Uterus (tissue), 2 donors: ENCODE results near the gene TBKBP1.

Source experiments
- CTCF ChIP-seq, 4 experiments: fragments of 200-600 bp in 2 of 4; fragments of 450-650 bp in 2 of 4; sonication (generic) in 2 of 4; IDR thresholded peaks; one replicate each; pipeline ENCODE4 v1.5.1; 2016 to 2019; ENCODE audit warnings: antibody characterized with exemption in 4 of 4, mild to moderate bottlenecking in 2 of 4, moderate library complexity in 1 of 4
- POLR2A ChIP-seq, 2 donors: fragments of 450-650 bp; IDR thresholded peaks; one replicate each; pipeline ENCODE4 v1.6.1; 2016; ENCODE audit warnings: antibody characterized with exemption in 2 of 2, mild to moderate bottlenecking in 1 of 2, moderate library complexity in 1 of 2

DNA sequence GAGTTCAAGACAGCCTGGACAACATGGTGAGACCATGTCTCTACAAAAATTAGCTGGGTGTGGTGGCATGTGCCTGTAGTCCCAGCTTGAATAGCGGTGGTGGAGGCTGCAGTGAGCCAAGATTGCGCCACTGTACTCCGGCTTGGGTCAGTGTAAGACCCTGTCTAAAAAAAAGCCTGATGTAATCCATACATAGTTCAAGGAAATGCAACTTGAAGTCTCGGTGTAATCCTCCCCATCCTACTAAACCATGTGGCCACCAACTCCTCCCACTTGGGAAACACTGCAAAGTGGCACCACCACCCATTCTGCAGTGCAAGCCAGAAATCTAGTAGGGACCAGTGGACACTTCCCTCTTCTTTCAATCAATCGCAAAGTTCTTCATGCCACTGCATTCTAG lies 49.6 kb upstream of the TBKBP1 start:
- TF ChIP-seq CTCF (IDR thresholded peaks at IDR 0.05), result no peak
- TF ChIP-seq POLR2A (IDR thresholded peaks at IDR 0.05), result no peak
